SW480 (cell line): ENCODE measurements around the gene GRIA2.

Source experiments
- DNase-seq: peaks from one replicate; pipeline ENCODE4 v3.0.0-alpha.2; 2016; ENCODE audit warnings: low spot score

The GRIA2 gene

GRCh38 chr4:157372567-157372966 is 152.0 kb downstream of the GRIA2 start:
- no peak for DNase-seq

- no peak for DNase-seq
Measured at GRCh38 chr4:157389741-157390140, 169.2 kb downstream of the GRIA2 start.

- no peak for DNase-seq
Measured at GRCh38 chr4:157405070-157405469, 184.5 kb downstream of the GRIA2 start.
